K562 (cell line): ENCODE measurements around the gene CACNA1A. TPM values are rescaled to one million over a fixed set of nuclear protein-coding genes. Genes with fewer than 3 reads are reported as not detected.
A peak's percentile ranks its signal among the peaks of the same experiment; 100 is the strongest.

Experiments used
- ATAC-seq: fragments of 200-7000 bp; cut with Tn5 transposase; 3 replicates; pipeline ENCODE4 v1.9.1; 2020; ENCODE audit warnings: moderate library complexity
- BruUV-seq: library from RNA; stranded (reverse); fragments of 400-500 nt; replicated peaks from 2 replicates; lab custom pipeline; 2021; lab: Mats Ljungman, UMichigan
- CTCF ChIA-PET: fragments of 300-600 bp; formaldehyde crosslinking; extraction: SDS; loops from one replicate; lab custom pipeline; 2021; ENCODE audit warnings: low intra/inter-chr PET ratio; lab: Yijun Ruan, JAX
- POLR2A ChIA-PET: fragments of 300-600, 350-650 bp; sonication (Branson Sonifier 250); formaldehyde crosslinking; extraction: SDS; loops from one replicate; lab custom pipeline; 2021; ENCODE audit warnings: antibody characterized with exemption, inconsistent platforms; lab: Yijun Ruan, JAX
- DNase-seq, 4 experiments: peaks; one replicate each; pipeline versions ENCODE4 v3.0.0 to v3.0.0-alpha.2; 2011 to 2018; ENCODE audit warnings: low spot score in 3 of 4, mixed read lengths in 3 of 4; ENCODE audit errors: extremely low read depth in 1 of 4
- FAIRE-seq: peaks from 2 replicates; lab custom pipeline; 2011; peaks lifted over from hg19 to GRCh38; lab: Jason Lieb, UNC
- H2AFZ ChIP-seq: 2 replicates; pipeline ENCODE4 v1.6.0; 2011; ENCODE audit warnings: low read depth, low read length, control low read depth, inconsistent platforms
- H3K27ac ChIP-seq: fragments of 200-600 bp; 3 replicates; pipeline ENCODE4 v1.8.0; 2011; ENCODE audit warnings: low read depth, mild to moderate bottlenecking, control low read depth, inconsistent platforms, low read length, moderate library complexity, mixed read lengths; ENCODE audit errors: extremely low read depth
- H3K27me3 ChIP-seq, 2 experiments: fragments of 300-600 bp in 1 of 2; 2 replicates in 1 of 2; 3 replicates in 1 of 2; pipeline versions ENCODE4 v1.6.0 to v1.8.0; 2011; ENCODE audit warnings: inconsistent platforms in 2 of 2, low read length in 2 of 2, mild to moderate bottlenecking in 1 of 2, mixed read lengths in 1 of 2, moderate library complexity in 1 of 2; ENCODE audit not compliant: control insufficient read depth in 2 of 2, insufficient read depth in 2 of 2
- H3K36me3 ChIP-seq: fragments of 300-600 bp; 3 replicates; pipeline ENCODE4 v1.8.0; 2011; ENCODE audit warnings: mild to moderate bottlenecking, low read length, inconsistent platforms; ENCODE audit not compliant: control insufficient read depth, insufficient read depth
- H3K4me1 ChIP-seq, 2 experiments: fragments of 200-600 bp in 1 of 2; replicated peaks in 1 of 2; 2 replicates in 1 of 2; 3 replicates in 1 of 2; pipeline versions ENCODE4 v1.5.1 to v1.8.0; 2011; ENCODE audit warnings: inconsistent platforms in 2 of 2, low read length in 2 of 2, mild to moderate bottlenecking in 1 of 2, mixed read lengths in 1 of 2, moderate library complexity in 1 of 2; ENCODE audit not compliant: control insufficient read depth in 2 of 2, insufficient read depth in 2 of 2
- H3K4me2 ChIP-seq: 2 replicates; pipeline ENCODE4 v1.6.1; 2011; ENCODE audit warnings: low read length, control low read depth, inconsistent platforms, mixed read lengths; ENCODE audit not compliant: insufficient read depth
- H3K4me3 ChIP-seq: fragments of 200-600 bp; sonication (generic), shearing (Covaris generic); 2 replicates; pipeline ENCODE4 v1.5.1; 2016; ENCODE audit warnings: control low read depth, inconsistent platforms
- H3K79me2 ChIP-seq: fragments of 200-600 bp; 3 replicates; pipeline ENCODE4 v1.8.0; 2011; ENCODE audit warnings: low read length, inconsistent platforms; ENCODE audit not compliant: control insufficient read depth, insufficient read depth
- H3K9ac ChIP-seq, 2 experiments: 2 replicates each; pipeline versions ENCODE4 v1.6.0 to v1.6.1; 2011; ENCODE audit warnings: low read depth in 2 of 2, low read length in 2 of 2, control low read depth in 1 of 2, inconsistent platforms in 1 of 2, mild to moderate bottlenecking in 1 of 2, mixed read lengths in 1 of 2; ENCODE audit not compliant: insufficient read depth in 1 of 2
- H3K9me1 ChIP-seq: one replicate; pipeline ENCODE4 v1.6.0; 2011; ENCODE audit warnings: inconsistent platforms, mild to moderate bottlenecking, low read length, moderate library complexity; ENCODE audit not compliant: control insufficient read depth, insufficient read depth
- H3K9me3 ChIP-seq: replicated peaks from 2 replicates; pipeline ENCODE4 v1.5.1; 2011; ENCODE audit warnings: low read depth, low read length, inconsistent platforms; ENCODE audit not compliant: control insufficient read depth, insufficient read depth
- H4K20me1 ChIP-seq: replicated peaks from 2 replicates; pipeline ENCODE4 v1.6.1; 2011; ENCODE audit warnings: low read length, inconsistent platforms, mixed read lengths; ENCODE audit not compliant: control insufficient read depth, insufficient read depth
- ESRRA ChIP-seq: fragments of 450-650 bp; IDR thresholded peaks from 2 replicates; pipeline ENCODE4 v1.6.1; 2014; ENCODE audit warnings: low read depth, mild to moderate bottlenecking, moderate library complexity, borderline replicate concordance
- ESRRB ChIP-seq: fragments of 250-450 bp; sonication (Bioruptor Pico); IDR thresholded peaks from 2 replicates; pipeline ENCODE4 v1.5.0; 2020; ENCODE audit warnings: mild to moderate bottlenecking, moderate library complexity, borderline replicate concordance
- PML ChIP-seq: IDR thresholded peaks from 2 replicates; pipeline ENCODE4 v1.6.1; 2012; ENCODE audit warnings: low read length, inconsistent platforms
- RBM25 ChIP-seq: fragments of 200-400 bp; formaldehyde crosslinking; IDR thresholded peaks from 2 replicates; pipeline ENCODE4 v1.6.1; 2018; ENCODE audit warnings: low read length, low read depth, moderate library complexity; ENCODE audit not compliant: severe bottlenecking
- WGBS: fragments of 100-300 bp; shearing (Covaris generic); methylation state at CpG from one replicate; pipeline ENCODE4 v1.1.6; 2016; ENCODE audit warnings: low coverage, mixed read lengths; ENCODE audit not compliant: insufficient coverage; ENCODE audit errors: missing lambda C conversion rate; 5-methylcytosine and 5-hydroxymethylcytosine counted together
- in situ Hi-C: fragments of 300-500 bp; cut with MboI; formaldehyde crosslinking; loops from 4 replicates; pipeline ENCODE4 v1.15.0; 2018; ENCODE audit warnings: inconsistent platforms, mixed read lengths
- intact Hi-C: fragments of 100-400 bp; cut with micrococcal nuclease; formaldehyde crosslinking; loops from 2 replicates; pipeline ENCODE4 v1.14.2; 2022
- polyA plus RNA-seq, 8 experiments: library from polyadenylated mRNA; depleted of rRNA in 4 of 8; stranded (reverse) in 5 of 8; unstranded in 3 of 8; fragments of >200 nt; fragmentation: Nextera tagmentation in 2 of 8; fragmentation: Illumina TruSeq in 1 of 8; extraction: Ambion mirVana in 2 of 8; extraction: Trizol in 1 of 8; gene quantifications; 2 replicates each; pipeline versions ENCODE4 v1.2.1 to v1.2.3, GENCODE V29; 2011 to 2014; ENCODE audit warnings: inconsistent platforms in 1 of 8, missing spikeins in 1 of 8
- total RNA-seq, 7 experiments: library from RNA; depleted of rRNA in 6 of 7; stranded (reverse); fragments of >200 nt in 6 of 7; fragmentation: Illumina TruSeq in 2 of 7; extraction: Trizol in 2 of 7; gene quantifications; 2 replicates each; pipeline versions ENCODE4 v1.2.1 to v1.2.3, GENCODE V29; 2011 to 2021; ENCODE audit warnings: low replicate concordance in 1 of 7

The CACNA1A gene
- total and polyA plus RNA-seq, 9 of the 15 experiments (the other 6 are each of a cell fraction or from before 2014, with no cell fraction given), result 0.03 to 0.20 (median 0.09) TPM; not detected in 1

- H3K27ac ChIP-seq, result no peak overlapping the region
- H3K4me1 ChIP-seq, result peaks cover 0 to 8% of the 10 kb centered on the region in 2 experiments; a peak in 1 of 5 replicates
- ATAC-seq (no peak), DNase-seq (no peak), FAIRE-seq (no peak)
- no peak overlapping the region for H3K9ac ChIP-seq
- no peaks in the 10 kb centered on the region for H4K20me1 ChIP-seq
- H3K4me2 ChIP-seq, result no peak overlapping the region
- H3K9me3 ChIP-seq, result no peaks in the 10 kb centered on the region
- no peaks in the 10 kb centered on the region for H3K36me3 ChIP-seq
- 13% methylated on average over 21 of the region's 31 CpGs for WGBS
- H3K79me2 ChIP-seq, result no peaks in the 10 kb centered on the region
- intact Hi-C loops (no loop called here), in situ Hi-C loops (no loop called here)
- no TSS peak for BruUV-seq
- no peak overlapping the region for H2AFZ ChIP-seq
- ChIA-PET CTCF (no interaction called here), POLR2A (no interaction called here)
- H3K9me1 ChIP-seq, result no peaks in the 10 kb centered on the region
- H3K27me3 ChIP-seq, result peaks cover 2 to 19% of the 10 kb centered on the region in 2 experiments; a peak in 2 of 5 replicates
- H3K4me3 ChIP-seq, result no peak overlapping the region
- no peak for TF ChIP-seq ESRRB (CRISPR knock-in tag)
- TF ChIP-seq ESRRA, result peak; percentile 28; the same call in 1 of the 2 replicates
- peak; percentile 58 for TF ChIP-seq RBM25
- TF ChIP-seq PML, result no peak
These were observed 219.9 kb downstream of the CACNA1A start for GRCh38 chr19:13286195-13286985.
